ENCODE data around the gene CPNE2. TPM values are rescaled to one million over a fixed set of nuclear protein-coding genes. Genes with fewer than 3 reads are reported as not detected.

Gene CPNE2
- total RNA-seq, 1 experiment from 2014 or later = 43.4 TPM

GRCh38 chr16:57169327-57169726, 76.9 kb downstream of the CPNE2 start:
- Histone ChIP-seq H3K4me3 (ENCODE audit: low read depth in 2 of 2, low read length in 2 of 2) (no peak overlapping the region), H3K9me3 (ENCODE audit: control insufficient read depth, insufficient read depth, low read depth, low read length) (no peaks in the 10 kb centered on the region), H3K4me1 (ENCODE audit: control insufficient read depth, insufficient read depth, low read length) (no peaks in the 10 kb centered on the region), H3K36me3 (ENCODE audit: control insufficient read depth, insufficient read depth, low read length) (peaks cover 12% of the 10 kb centered on the region), H3K27me3 (ENCODE audit: control insufficient read depth, insufficient read depth, low read length) (no peaks in the 10 kb centered on the region), H3K27ac (ENCODE audit: low read length) (no peak overlapping the region)
- BruUV-seq (replicated peaks) = no TSS peak
- no peak for ATAC-seq
- DNase-seq (ENCODE audit: low read depth, low spot score) = no peak
- in situ Hi-C loops (cut with HindIII; ENCODE audit: low pct_unique_long_range_greater_than_20kb, low sequenced_read_pairs) (no loop called here), intact Hi-C loops (cut with micrococcal nuclease; ENCODE audit: unreplicated experiment) (no loop called here)
- ChIA-PET CTCF (no interaction called here), POLR2A (no interaction called here)
- no peak for TF ChIP-seq POLR2AphosphoS5 (IDR thresholded peaks at IDR 0.05; ENCODE audit: low read depth, low read length)
- no peak for TF ChIP-seq REST (IDR thresholded peaks at IDR 0.05; ENCODE audit: insufficient read depth in 1 of 2, low read depth in 2 of 2, low read length in 1 of 2)
- no peak for TF ChIP-seq SIN3A (IDR thresholded peaks at IDR 0.05; ENCODE audit: borderline replicate concordance, insufficient read depth, low read depth, low read length)
- TF ChIP-seq TCF7L2 (IDR thresholded peaks at IDR 0.05; ENCODE audit: low read depth, low read length) = no peak
- no peak for TF ChIP-seq CTCF (IDR thresholded peaks at IDR 0.05)

- intact Hi-C loops (cut with micrococcal nuclease; ENCODE audit: unreplicated experiment) (no loop called here), in situ Hi-C loops (cut with HindIII; ENCODE audit: low pct_unique_long_range_greater_than_20kb, low sequenced_read_pairs) (no loop called here)
- DNase-seq (ENCODE audit: low read depth, low spot score) = no peak
- no peak overlapping the region for H3K4me3 ChIP-seq (ENCODE audit: low read depth in 2 of 2, low read length in 2 of 2)
- POLR2A ChIA-PET = no interaction called here
- CTCF ChIA-PET = no interaction called here
- peaks cover 6% of the 10 kb centered on the region; the same call in 1 of the 2 replicates for H3K36me3 ChIP-seq (ENCODE audit: control insufficient read depth, insufficient read depth, low read length)
- H3K4me1 ChIP-seq (ENCODE audit: control insufficient read depth, insufficient read depth, low read length) = no peaks in the 10 kb centered on the region
- no peak for TF ChIP-seq POLR2AphosphoS5 (IDR thresholded peaks at IDR 0.05; ENCODE audit: low read depth, low read length)
- no peak for TF ChIP-seq CTCF (IDR thresholded peaks at IDR 0.05)
- no peak for TF ChIP-seq SIN3A (IDR thresholded peaks at IDR 0.05; ENCODE audit: borderline replicate concordance, insufficient read depth, low read depth, low read length)
- TF ChIP-seq REST (IDR thresholded peaks at IDR 0.05; ENCODE audit: insufficient read depth in 1 of 2, low read depth in 2 of 2, low read length in 1 of 2) = no peak
- no peak for TF ChIP-seq TCF7L2 (IDR thresholded peaks at IDR 0.05; ENCODE audit: low read depth, low read length)
- no peaks in the 10 kb centered on the region for H3K27me3 ChIP-seq (ENCODE audit: control insufficient read depth, insufficient read depth, low read length)
- no peaks in the 10 kb centered on the region for H3K9me3 ChIP-seq (ENCODE audit: control insufficient read depth, insufficient read depth, low read depth, low read length)
- no TSS peak for BruUV-seq (replicated peaks)
- no peak overlapping the region for H3K27ac ChIP-seq (ENCODE audit: low read length)
- no peak for ATAC-seq
Observed at GRCh38 chr16:57172721-57173290, 80.4 kb downstream of the CPNE2 start.
